Activated CD4-positive, alpha-beta T cell treated with anti-CD3 and anti-CD28 coated beads for 24 hours (primary cell): ENCODE results near the gene MINDY2.
"Not testable (repeated sequence)": the region's sequence is repeated elsewhere in the genome, so short reads cannot be mapped to it uniquely, and the experiment has no call there.

Experiments
- DNase-seq, 2 donors: peaks; one replicate each; pipeline ENCODE4 v3.0.0-alpha.2; 2020; ENCODE audit warnings: low read depth in 2 of 2

Gene MINDY2

DNA sequence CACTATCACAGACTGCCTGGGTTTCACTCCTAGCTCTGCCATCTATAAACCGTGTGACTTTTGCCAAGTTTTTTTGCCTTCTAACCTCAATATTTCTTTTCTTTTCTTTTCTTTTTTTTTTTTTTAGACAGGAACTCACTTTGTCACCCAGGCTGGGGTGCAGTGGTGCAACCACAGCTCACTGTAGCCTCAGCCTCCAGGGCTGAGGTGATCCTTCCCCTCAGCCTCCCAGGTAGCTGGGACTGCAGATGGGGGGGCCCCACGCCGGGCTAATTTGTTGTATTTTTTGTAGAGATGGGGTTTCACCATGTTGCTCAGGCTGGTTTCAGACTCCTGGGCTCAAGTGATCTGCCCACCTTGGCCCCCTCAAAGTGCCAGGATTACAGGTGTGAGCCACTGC is 18.4 kb upstream of the MINDY2 start:
- no peak for DNase-seq

DNA sequence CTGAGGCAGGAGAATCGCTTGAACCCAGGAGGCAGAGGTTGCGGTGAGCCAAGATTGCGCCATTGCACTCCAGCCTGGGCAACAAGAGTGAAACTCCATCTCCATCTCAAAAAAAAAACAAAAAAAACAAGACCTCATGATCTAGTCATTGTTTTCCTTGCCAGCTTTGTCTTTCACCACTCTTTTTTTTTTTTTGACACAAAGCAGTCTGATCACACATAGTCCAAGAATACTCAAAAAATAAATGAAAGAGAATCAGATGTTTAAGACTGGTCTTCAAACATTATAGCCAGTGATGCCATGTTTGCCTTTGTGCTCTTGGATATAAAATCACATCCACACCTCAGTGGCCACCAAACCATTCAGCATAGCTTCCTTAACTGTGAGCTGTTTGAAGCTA is 15.8 kb upstream of the MINDY2 start:
- no peak for DNase-seq

DNA sequence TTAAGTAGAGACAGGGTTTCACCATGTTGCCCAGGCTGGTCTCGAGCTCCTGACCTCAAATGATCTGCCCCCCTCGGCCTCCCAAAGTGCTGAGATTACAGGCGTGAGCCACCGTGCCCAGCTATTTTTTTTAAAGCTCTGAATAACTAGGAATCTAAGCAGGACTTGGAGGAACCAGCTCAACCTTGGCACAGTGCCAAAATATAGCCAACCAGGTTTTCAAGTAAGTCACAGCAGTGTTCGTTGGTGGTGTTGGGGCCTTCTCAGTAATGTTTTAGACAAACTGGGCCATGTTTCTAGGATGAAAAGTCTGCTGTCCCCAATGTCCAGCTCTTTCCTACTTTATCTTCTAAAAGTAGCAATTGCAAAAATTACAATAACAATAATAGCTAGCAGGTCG is 15.1 kb upstream of the MINDY2 start:
- no peak for DNase-seq

DNA sequence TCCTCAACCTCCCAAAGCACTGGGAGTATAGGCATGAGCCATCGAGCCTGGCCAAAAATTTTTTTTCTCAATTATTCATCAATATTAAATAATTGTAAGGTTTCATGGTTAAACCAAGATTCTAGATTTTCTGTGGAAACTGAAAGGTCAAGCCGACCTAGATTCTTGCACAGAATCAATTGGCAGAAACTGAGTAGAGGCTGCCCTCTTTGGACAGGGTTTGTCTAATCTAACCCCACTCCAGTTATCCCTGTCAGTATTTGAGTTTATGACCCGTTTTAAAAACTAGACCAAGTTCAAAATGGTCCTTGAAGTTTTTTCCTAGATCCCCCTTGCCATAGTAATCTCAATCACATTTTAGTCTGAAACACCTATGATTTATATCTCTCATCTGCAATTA is 13.0 kb upstream of the MINDY2 start:
- DNase-seq: no peak

DNA sequence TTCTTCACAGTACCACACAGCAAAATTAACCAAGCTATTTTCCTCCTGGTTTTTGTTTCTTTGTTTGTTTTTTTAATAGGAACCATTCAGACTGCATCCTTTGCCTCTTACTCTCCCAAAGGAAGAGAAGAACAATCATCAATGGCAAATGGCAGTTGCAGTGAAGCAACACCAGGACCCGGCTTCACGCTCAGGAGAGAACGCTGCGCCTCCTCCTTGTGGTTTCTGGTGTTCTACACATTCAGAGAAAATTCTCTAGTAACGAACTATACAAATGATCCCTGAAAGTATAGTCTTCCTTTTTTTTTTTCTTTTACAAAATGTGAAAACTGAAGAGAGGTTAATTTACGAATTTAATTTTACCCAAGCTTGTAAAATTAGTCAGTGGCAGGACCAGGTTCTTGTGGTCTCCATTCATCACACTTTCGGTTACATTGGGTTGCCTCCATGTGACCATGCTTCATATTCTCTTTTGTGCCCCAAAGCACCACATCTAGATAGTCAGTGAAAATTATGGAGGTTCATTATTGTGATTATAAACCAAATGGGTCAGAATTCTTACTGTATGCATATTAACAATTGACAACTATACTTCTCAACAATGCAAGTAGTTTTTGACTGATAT is 10.6 kb upstream of the MINDY2 start:
- DNase-seq: no peak

DNA sequence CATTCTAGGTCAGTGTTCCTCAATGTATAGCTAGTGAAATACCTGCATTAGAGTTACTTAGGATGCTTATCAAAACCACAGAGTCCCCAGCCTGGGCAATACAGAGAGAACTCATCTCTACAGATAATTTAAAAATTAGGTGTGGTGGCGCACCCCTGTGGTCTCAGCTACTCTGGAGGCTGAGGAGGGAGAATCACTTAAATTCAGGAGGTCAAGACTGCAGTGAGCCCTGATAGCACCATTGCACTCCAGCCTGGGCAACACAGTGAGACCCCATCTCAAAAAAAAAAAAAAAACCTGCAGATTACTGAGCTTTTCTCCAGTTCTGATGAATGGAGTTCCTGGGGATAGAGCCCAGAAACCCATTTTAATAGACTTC is 10.1 kb upstream of the MINDY2 start:
- DNase-seq: no peak

GRCh38 chr15:58762285-58762684 is 8.8 kb upstream of the MINDY2 start:
- DNase-seq: no peak

- DNase-seq: no peak
Measured at GRCh38 chr15:58762731-58763130, 8.4 kb upstream of the MINDY2 start.

GRCh38 chr15:58764468-58764867 is 6.6 kb upstream of the MINDY2 start:
- no peak for DNase-seq

DNA sequence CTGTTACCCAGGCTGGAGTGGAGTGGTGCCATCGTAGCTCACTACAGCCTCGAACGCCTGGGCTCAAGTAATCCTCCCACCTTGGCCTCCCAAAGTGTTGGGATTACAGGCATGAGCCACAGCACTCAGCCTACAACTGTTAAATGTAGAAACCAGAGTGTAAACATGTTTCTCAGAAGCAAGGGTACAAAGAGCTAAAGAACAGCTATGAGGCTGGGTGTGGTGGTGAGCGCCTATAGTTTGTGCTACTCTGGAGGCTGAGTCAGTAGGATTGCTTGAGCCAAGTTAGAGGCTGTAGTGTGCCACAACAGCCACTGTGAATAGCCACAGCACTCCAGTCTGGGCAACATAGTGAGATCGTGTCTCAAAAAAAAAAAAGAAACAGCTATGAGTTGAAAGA is 4.8 kb upstream of the MINDY2 start:
- DNase-seq: no peak

- not testable (repeated sequence) for DNase-seq
Measured at GRCh38 chr15:58768601-58769004, 2.5 kb upstream of the MINDY2 start.

DNA sequence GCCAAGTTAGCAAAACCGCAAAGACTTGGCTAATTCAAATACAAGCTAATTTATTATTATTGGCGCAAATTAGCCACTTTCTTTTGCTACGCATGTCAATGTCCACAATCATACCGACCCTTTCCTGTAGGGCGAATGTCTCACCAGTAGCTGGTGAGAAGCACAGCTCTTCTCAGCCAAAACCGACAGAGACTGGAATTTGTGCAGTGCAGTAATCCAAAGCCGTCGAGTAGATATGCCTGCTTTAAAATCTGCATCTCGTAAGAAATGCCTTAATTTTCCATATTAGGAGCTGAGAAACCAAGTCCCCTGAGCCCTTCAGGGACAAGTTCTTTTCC is 614 bp upstream of the MINDY2 start:
- DNase-seq: no peak

- no peak for DNase-seq
Measured at GRCh38 chr15:58771621-58772250, 634 bp downstream of the MINDY2 start.

- DNase-seq: no peak
Measured at GRCh38 chr15:58773024-58773423, 1.9 kb downstream of the MINDY2 start.

- no peak for DNase-seq
Measured at GRCh38 chr15:58775402-58775801, 4.3 kb downstream of the MINDY2 start.

- no peak for DNase-seq
Measured at GRCh38 chr15:58777107-58777506, 6.0 kb downstream of the MINDY2 start.

DNA sequence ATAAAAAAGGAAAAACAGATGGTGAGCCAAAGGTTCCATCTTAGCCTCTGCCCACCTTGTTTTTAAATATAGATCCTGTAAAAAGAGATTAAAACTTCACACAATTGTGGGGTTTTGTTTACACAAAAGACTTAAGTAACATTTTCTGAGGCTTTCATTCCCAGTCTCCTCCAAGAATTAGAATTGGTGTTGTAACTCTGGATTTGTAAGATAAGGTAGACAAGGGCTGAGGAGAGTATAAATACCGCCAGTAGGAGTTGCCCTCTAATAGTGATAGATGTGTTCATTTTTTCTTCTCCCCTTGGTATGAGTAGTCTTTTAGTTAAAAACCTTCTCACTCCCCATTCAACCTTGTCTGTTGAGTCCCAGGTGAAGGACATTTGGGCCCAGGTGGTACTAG is 8.5 kb downstream of the MINDY2 start:
- DNase-seq: no peak

- DNase-seq: no peak
Measured at GRCh38 chr15:58785355-58785754, 14.3 kb downstream of the MINDY2 start.

GRCh38 chr15:58788056-58788710 is 17.1 kb downstream of the MINDY2 start:
- DNase-seq: no peak

DNA sequence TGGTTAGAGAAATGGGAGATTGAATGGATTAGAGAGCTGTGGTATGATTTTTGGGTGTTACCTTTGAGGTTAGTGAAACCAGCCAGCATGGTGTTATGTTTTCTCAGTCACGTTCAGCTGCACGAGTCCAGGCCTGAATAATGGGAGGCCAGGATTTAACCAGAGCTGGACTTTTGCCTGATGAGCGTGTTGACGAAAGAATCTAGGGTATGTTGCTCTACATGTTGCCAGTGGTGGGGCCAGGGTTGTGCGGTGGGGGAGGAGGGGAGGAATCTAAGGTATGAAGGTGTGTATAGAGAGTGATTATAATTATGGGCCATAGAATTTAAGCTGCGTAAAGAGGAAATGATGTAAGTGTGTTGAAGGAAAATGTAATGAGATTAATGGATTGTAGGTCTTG is 22.8 kb downstream of the MINDY2 start:
- no peak for DNase-seq

- no peak for DNase-seq
Measured at GRCh38 chr15:58795825-58796224, 24.7 kb downstream of the MINDY2 start.

GRCh38 chr15:58797505-58797904 is 26.4 kb downstream of the MINDY2 start:
- no peak for DNase-seq

GRCh38 chr15:58805095-58805494 is 34.0 kb downstream of the MINDY2 start:
- no peak for DNase-seq

DNA sequence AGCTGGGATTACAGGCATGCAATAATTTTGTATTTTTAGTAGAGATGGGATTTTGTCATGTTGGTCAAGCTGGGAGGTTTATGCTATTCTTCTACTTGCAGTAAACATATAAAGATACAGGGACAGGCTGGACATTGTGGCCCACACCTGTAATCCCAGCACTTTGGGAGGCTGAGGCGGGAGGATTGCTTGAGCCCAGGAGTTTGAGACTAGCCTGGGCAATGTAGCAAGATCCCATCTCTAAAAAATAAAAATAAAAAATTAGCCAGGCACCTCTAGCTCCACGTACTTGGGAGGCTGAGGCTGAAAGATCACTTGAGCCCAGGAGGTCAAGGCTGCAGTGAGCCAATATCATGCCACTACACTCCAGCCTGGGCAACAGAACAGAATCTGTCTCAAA is 52.2 kb downstream of the MINDY2 start:
- DNase-seq: not testable (repeated sequence)
